PC-3 (cell line): ENCODE results near the gene CDHR2.

Experiments
- CTCF ChIP-seq: fragments of 300-600 bp; sonication (generic); conservative IDR thresholded peaks from 2 replicates; pipeline ENCODE4 v1.5.1; 2017; ENCODE audit warnings: antibody characterized with exemption, low read depth, mild to moderate bottlenecking, low read length
- EZH2 ChIP-seq: fragments of 300-600 bp; sonication (generic); IDR thresholded peaks from one replicate; pipeline ENCODE4 v1.6.1; 2017; ENCODE audit warnings: antibody characterized with exemption, mild to moderate bottlenecking, low read length; ENCODE audit not compliant: unreplicated experiment

GRCh38 chr5:176636426-176636825 lies 87.3 kb downstream of the CDHR2 start:
- TF ChIP-seq CTCF (no peak), EZH2 (no peak)
